GM23338 (cell line): ENCODE data around the gene FBXW8. TPM values are rescaled to one million over a fixed set of nuclear protein-coding genes. Genes with fewer than 3 reads are reported as not detected.

ENCODE experiments used
- ATAC-seq: fragments of 200-7000 bp; cut with Tn5 transposase; 3 replicates; pipeline ENCODE4 v1.9.1; 2020
- DNase-seq: peaks from one replicate; pipeline ENCODE4 v3.0.0-alpha.2; 2015; ENCODE audit warnings: low spot score
- H2AFZ ChIP-seq: fragments of 200-600 bp; sonication (generic); 2 replicates; pipeline ENCODE4 v1.8.0; 2016; ENCODE audit warnings: antibody characterized with exemption, mild to moderate bottlenecking, moderate library complexity
- H3F3A ChIP-seq: fragments of 200-600 bp; sonication (generic); replicated peaks from 2 replicates; pipeline ENCODE4 v1.8.0; 2017; ENCODE audit warnings: antibody characterized with exemption, mixed run types, low read depth
- H3K27ac ChIP-seq: fragments of 200-600 bp; sonication (generic); 2 replicates; pipeline ENCODE4 v1.6.1; 2016; ENCODE audit warnings: low read depth
- H3K27me3 ChIP-seq: fragments of 200-600 bp; sonication (generic); 2 replicates; pipeline ENCODE4 v1.8.0; 2016; ENCODE audit warnings: mild to moderate bottlenecking, mixed run types, moderate library complexity; ENCODE audit not compliant: insufficient read depth
- H3K36me3 ChIP-seq: fragments of 200-600 bp; sonication (generic); 2 replicates; pipeline ENCODE4 v1.8.0; 2016; ENCODE audit warnings: mild to moderate bottlenecking; ENCODE audit not compliant: insufficient read depth
- H3K4me1 ChIP-seq: fragments of 200-600 bp; sonication (generic); 2 replicates; pipeline ENCODE4 v1.8.0; 2016; ENCODE audit warnings: mild to moderate bottlenecking, moderate library complexity; ENCODE audit not compliant: insufficient read depth
- H3K4me2 ChIP-seq: fragments of 200-600 bp; sonication (generic); 2 replicates; pipeline ENCODE4 v1.7.1; 2017; ENCODE audit warnings: mixed run types
- H3K4me3 ChIP-seq: fragments of 200-600 bp; sonication (generic); 2 replicates; pipeline ENCODE4 v1.6.1; 2016; ENCODE audit warnings: mixed run types
- H3K79me2 ChIP-seq: fragments of 200-600 bp; sonication (generic); replicated peaks from 2 replicates; pipeline ENCODE4 v1.8.0; 2017; ENCODE audit warnings: mild to moderate bottlenecking; ENCODE audit not compliant: insufficient read depth
- H3K9me2 ChIP-seq: fragments of 200-600 bp; sonication (generic); 2 replicates; pipeline ENCODE4 v1.8.0; 2017; ENCODE audit not compliant: insufficient read depth
- H4K20me1 ChIP-seq: fragments of 200-600 bp; sonication (generic); replicated peaks from 2 replicates; pipeline ENCODE4 v1.8.0; 2017; ENCODE audit warnings: mild to moderate bottlenecking; ENCODE audit not compliant: insufficient read depth
- H3K27ac Mint-ChIP-seq: 2 replicates; pipeline ENCODE4 v1.8.0; 2020; ENCODE audit warnings: inconsistent platforms, mild to moderate bottlenecking, moderate library complexity, mixed read lengths
- H3K27me3 Mint-ChIP-seq: 3 replicates; pipeline ENCODE4 v1.8.0; 2022; ENCODE audit warnings: low read depth, mild to moderate bottlenecking, moderate library complexity, mixed read lengths, inconsistent platforms; ENCODE audit not compliant: insufficient read depth, poor library complexity
- H3K36me3 Mint-ChIP-seq: 3 replicates; pipeline ENCODE4 v1.8.0; 2021; ENCODE audit warnings: low read depth, mild to moderate bottlenecking, inconsistent platforms, moderate library complexity, mixed read lengths
- H3K4me1 Mint-ChIP-seq: 3 replicates; pipeline ENCODE4 v1.8.0; 2020; ENCODE audit warnings: mild to moderate bottlenecking, inconsistent platforms, mixed read lengths
- H3K4me3 Mint-ChIP-seq: 3 replicates; pipeline ENCODE4 v1.8.0; 2021; ENCODE audit warnings: moderate library complexity, mild to moderate bottlenecking, inconsistent platforms, mixed read lengths
- H3K9me3 Mint-ChIP-seq: 3 replicates; pipeline ENCODE4 v1.8.0; 2020; ENCODE audit warnings: moderate library complexity, mild to moderate bottlenecking, inconsistent platforms, mixed read lengths
- CREB1 ChIP-seq: fragments of 250-450 bp; sonication (Bioruptor Pico); IDR thresholded peaks from 2 replicates; pipeline ENCODE4 v1.5.0; 2020; ENCODE audit warnings: low read depth, mild to moderate bottlenecking, moderate library complexity
- EZH2phosphoT487 ChIP-seq: fragments of 200-600 bp; sonication (generic); IDR thresholded peaks from one replicate; pipeline ENCODE4 v1.8.1; 2018; ENCODE audit warnings: antibody characterized with exemption; ENCODE audit not compliant: unreplicated experiment
- NANOG ChIP-seq: IDR thresholded peaks from 2 replicates; pipeline ENCODE4 v1.6.1; 2016; ENCODE audit warnings: antibody characterized with exemption, borderline replicate concordance
- POLR2AphosphoS5 ChIP-seq: IDR thresholded peaks from 2 replicates; pipeline ENCODE4 v1.6.1; 2016; ENCODE audit warnings: antibody characterized with exemption, low read depth
- STAT1 ChIP-seq: IDR thresholded peaks from one replicate; pipeline ENCODE4 v1.6.1; 2016; ENCODE audit warnings: antibody characterized with exemption; ENCODE audit not compliant: unreplicated experiment
- ZNF114 ChIP-seq: fragments of 250-450 bp; sonication (Bioruptor Pico); IDR thresholded peaks from 2 replicates; pipeline ENCODE4 v1.5.0; 2020; ENCODE audit warnings: mild to moderate bottlenecking, moderate library complexity
- ZNF331 ChIP-seq: fragments of 250-450 bp; sonication (Bioruptor Pico); IDR thresholded peaks from 2 replicates; pipeline ENCODE4 v1.5.0; 2020; ENCODE audit warnings: low read depth, mild to moderate bottlenecking, moderate library complexity
- polyA plus RNA-seq: library from polyadenylated mRNA; unstranded; fragments of >200 nt; fragmentation: Nextera tagmentation; extraction: Ambion mirVana; gene quantifications from 2 replicates; pipeline ENCODE4 v1.2.1, GENCODE V29; 2016
- total RNA-seq: library from RNA; depleted of rRNA; stranded (reverse); fragments of >200 nt; shearing (Covaris generic); gene quantifications from 2 replicates; pipeline ENCODE4 v1.2.3, GENCODE V29; 2014
- TF ChIP-seq, protein P1 (sequence below): IDR thresholded peaks from 2 replicates; pipeline ENCODE4 v1.6.1; 2016; ENCODE audit warnings: antibody characterized with exemption
- TF ChIP-seq, protein P2 (sequence below): fragments of 250-450 bp; sonication (Bioruptor Pico); IDR thresholded peaks from 2 replicates; pipeline ENCODE4 v1.5.0; 2020; ENCODE audit warnings: mild to moderate bottlenecking, moderate library complexity

The FBXW8 gene
- total and polyA plus RNA-seq, 2 experiments from 2014 or later, result 4.6 to 13.9 TPM

DNA sequence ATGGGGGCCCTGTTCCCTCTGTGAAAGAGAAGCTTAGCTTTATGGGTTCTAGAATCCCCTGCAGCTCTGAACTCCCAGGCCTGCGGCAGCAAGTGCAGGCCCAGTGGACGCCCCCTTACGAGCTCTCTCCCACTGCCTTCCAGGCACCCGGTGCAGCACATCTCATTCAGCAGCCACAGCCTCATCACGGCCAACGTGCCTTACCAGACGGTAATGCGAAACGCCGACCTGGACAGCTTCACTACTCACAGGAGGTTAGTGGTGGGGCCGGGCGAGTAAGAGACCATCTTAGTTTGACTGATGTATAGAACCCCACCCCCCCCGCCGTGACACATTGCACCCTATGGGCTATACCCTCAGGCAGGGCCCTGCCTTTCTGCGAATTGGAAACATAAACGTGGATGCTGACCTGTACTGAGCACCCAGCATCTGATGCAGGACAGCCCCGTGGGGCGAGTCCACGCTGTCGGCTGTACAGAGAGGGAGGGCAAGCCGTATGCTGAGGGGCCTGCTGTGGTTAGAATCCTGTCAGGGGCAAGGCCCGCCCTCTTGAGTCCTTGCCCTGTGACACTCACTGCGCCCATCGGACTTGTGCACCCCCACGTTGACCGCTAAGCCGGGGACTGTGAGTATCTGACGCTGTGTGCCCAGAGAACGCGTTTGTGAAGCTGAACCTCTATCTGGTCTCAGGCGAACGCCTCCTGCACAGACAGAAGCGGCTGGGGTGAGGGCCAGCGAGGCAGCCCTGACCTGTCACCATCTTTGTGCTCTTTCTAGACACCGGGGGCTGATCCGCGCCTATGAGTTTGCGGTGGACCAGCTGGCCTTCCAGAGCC, 116.7 kb downstream of the FBXW8 start:
- Mint-ChIP-seq H3K27ac (no peak overlapping the region), H3K4me1 (peaks cover 18% of the 10 kb centered on the region), H3K4me3 (no peak overlapping the region), H3K9me3 (no peaks in the 10 kb centered on the region; the same call in 2 of the 3 replicates), H3K36me3 (peaks cover 31% of the 10 kb centered on the region), H3K27me3 (peaks cover 3% of the 10 kb centered on the region)
- Histone ChIP-seq H3K9me2 (no peaks in the 10 kb centered on the region), H3K27me3 (no peaks in the 10 kb centered on the region), H3K4me1 (no peaks in the 10 kb centered on the region), H3K27ac (no peak overlapping the region), H4K20me1 (peaks cover 2% of the 10 kb centered on the region; the same call in 1 of the 2 replicates), H3K36me3 (no peaks in the 10 kb centered on the region; the same call in 1 of the 2 replicates), H3F3A (peaks cover 10% of the 10 kb centered on the region), H2AFZ (no peak overlapping the region), H3K79me2 (0 out of 2 replicates have a peak, but pooled peaks cover under 1% of the 10 kb centered on the region), H3K4me2 (no peak overlapping the region), H3K4me3 (no peak overlapping the region)
- ATAC-seq (no peak), DNase-seq (no peak)
- no peak for TF ChIP-seq POLR2AphosphoS5
- no peak for TF ChIP-seq EZH2phosphoT487
- TF ChIP-seq ZNF114, result no peak
- no peak for TF ChIP-seq STAT1
- TF ChIP-seq, protein P1, sequence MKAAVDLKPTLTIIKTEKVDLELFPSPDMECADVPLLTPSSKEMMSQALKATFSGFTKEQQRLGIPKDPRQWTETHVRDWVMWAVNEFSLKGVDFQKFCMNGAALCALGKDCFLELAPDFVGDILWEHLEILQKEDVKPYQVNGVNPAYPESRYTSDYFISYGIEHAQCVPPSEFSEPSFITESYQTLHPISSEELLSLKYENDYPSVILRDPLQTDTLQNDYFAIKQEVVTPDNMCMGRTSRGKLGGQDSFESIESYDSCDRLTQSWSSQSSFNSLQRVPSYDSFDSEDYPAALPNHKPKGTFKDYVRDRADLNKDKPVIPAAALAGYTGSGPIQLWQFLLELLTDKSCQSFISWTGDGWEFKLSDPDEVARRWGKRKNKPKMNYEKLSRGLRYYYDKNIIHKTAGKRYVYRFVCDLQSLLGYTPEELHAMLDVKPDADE, result no peak
- no peak for TF ChIP-seq ZNF331

DNA sequence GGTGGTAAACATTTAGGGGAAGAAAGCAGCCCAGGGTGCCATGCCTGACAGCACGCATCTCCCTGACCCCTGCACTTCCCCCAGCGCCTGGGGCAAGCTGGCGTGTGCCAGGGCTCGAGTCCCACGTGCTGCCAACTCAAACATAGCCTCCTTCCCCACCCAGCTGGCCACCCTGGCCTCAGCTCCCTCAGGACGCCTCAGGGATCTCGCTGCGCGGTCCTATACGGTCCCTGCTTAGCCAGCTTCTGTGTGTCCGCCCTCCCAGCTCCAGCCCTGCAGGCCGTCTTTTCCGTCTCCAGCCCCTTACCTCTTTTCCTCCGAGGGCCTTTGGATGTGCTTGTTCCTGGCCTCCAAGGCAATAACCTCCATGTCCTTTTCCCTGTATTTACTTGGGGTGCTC, 117.5 kb downstream of the FBXW8 start:
- H3K27ac ChIP-seq, result no peak overlapping the region
- H3K4me1 ChIP-seq, result no peaks in the 10 kb centered on the region
- ATAC-seq, result no peak
- H3K4me2 ChIP-seq, result no peak overlapping the region
- Mint-ChIP-seq H3K4me3 (no peak overlapping the region), H3K27me3 (peaks cover 3% of the 10 kb centered on the region), H3K36me3 (peaks cover 31% of the 10 kb centered on the region), H3K27ac (no peak overlapping the region), H3K4me1 (peaks cover 20% of the 10 kb centered on the region), H3K9me3 (no peaks in the 10 kb centered on the region; the same call in 2 of the 3 replicates)
- H4K20me1 ChIP-seq, result no peaks in the 10 kb centered on the region; the same call in 1 of the 2 replicates
- no peaks in the 10 kb centered on the region for H3K79me2 ChIP-seq
- H3K4me3 ChIP-seq, result no peak overlapping the region
- H3F3A ChIP-seq, result peaks cover 10% of the 10 kb centered on the region
- no peaks in the 10 kb centered on the region; the same call in 1 of the 2 replicates for H3K36me3 ChIP-seq
- no peaks in the 10 kb centered on the region for H3K27me3 ChIP-seq
- no peak for DNase-seq
- H2AFZ ChIP-seq, result no peak overlapping the region
- no peaks in the 10 kb centered on the region for H3K9me2 ChIP-seq
- TF ChIP-seq POLR2AphosphoS5, result no peak
- TF ChIP-seq EZH2phosphoT487, result no peak
- no peak for TF ChIP-seq CREB1 (CRISPR knock-in tag)
- TF ChIP-seq, protein P1, result no peak
- no peak for TF ChIP-seq ZNF331
- TF ChIP-seq, protein P2, sequence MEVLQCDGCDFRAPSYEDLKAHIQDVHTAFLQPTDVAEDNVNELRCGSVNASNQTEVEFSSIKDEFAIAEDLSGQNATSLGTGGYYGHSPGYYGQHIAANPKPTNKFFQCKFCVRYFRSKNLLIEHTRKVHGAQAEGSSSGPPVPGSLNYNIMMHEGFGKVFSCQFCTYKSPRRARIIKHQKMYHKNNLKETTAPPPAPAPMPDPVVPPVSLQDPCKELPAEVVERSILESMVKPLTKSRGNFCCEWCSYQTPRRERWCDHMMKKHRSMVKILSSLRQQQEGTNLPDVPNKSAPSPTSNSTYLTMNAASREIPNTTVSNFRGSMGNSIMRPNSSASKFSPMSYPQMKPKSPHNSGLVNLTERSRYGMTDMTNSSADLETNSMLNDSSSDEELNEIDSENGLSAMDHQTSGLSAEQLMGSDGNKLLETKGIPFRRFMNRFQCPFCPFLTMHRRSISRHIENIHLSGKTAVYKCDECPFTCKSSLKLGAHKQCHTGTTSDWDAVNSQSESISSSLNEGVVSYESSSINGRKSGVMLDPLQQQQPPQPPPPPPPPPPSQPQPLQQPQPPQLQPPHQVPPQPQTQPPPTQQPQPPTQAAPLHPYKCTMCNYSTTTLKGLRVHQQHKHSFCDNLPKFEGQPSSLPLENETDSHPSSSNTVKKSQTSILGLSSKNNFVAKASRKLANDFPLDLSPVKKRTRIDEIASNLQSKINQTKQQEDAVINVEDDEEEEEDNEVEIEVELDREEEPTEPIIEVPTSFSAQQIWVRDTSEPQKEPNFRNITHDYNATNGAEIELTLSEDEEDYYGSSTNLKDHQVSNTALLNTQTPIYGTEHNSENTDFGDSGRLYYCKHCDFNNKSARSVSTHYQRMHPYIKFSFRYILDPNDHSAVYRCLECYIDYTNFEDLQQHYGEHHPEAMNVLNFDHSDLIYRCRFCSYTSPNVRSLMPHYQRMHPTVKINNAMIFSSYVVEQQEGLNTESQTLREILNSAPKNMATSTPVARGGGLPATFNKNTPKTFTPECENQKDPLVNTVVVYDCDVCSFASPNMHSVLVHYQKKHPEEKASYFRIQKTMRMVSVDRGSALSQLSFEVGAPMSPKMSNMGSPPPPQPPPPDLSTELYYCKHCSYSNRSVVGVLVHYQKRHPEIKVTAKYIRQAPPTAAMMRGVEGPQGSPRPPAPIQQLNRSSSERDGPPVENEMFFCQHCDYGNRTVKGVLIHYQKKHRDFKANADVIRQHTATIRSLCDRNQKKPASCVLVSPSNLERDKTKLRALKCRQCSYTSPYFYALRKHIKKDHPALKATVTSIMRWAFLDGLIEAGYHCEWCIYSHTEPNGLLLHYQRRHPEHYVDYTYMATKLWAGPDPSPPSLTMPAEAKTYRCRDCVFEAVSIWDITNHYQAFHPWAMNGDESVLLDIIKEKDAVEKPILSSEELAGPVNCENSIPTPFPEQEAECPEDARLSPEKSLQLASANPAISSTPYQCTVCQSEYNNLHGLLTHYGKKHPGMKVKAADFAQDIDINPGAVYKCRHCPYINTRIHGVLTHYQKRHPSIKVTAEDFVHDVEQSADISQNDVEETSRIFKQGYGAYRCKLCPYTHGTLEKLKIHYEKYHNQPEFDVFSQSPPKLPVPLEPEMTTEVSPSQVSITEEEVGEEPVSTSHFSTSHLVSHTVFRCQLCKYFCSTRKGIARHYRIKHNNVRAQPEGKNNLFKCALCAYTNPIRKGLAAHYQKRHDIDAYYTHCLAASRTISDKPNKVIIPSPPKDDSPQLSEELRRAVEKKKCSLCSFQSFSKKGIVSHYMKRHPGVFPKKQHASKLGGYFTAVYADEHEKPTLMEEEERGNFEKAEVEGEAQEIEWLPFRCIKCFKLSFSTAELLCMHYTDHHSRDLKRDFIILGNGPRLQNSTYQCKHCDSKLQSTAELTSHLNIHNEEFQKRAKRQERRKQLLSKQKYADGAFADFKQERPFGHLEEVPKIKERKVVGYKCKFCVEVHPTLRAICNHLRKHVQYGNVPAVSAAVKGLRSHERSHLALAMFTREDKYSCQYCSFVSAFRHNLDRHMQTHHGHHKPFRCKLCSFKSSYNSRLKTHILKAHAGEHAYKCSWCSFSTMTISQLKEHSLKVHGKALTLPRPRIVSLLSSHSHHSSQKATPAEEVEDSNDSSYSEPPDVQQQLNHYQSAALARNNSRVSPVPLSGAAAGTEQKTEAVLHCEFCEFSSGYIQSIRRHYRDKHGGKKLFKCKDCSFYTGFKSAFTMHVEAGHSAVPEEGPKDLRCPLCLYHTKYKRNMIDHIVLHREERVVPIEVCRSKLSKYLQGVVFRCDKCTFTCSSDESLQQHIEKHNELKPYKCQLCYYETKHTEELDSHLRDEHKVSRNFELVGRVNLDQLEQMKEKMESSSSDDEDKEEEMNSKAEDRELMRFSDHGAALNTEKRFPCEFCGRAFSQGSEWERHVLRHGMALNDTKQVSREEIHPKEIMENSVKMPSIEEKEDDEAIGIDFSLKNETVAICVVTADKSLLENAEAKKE (CRISPR knock-in tag), result no peak
- TF ChIP-seq NANOG, result no peak
